ENCODE measurements around the gene ANKRD16.

GRCh38 chr10:5840314-5841307 is 49.1 kb downstream of the ANKRD16 start:
- TF ChIP-seq, protein P1, sequence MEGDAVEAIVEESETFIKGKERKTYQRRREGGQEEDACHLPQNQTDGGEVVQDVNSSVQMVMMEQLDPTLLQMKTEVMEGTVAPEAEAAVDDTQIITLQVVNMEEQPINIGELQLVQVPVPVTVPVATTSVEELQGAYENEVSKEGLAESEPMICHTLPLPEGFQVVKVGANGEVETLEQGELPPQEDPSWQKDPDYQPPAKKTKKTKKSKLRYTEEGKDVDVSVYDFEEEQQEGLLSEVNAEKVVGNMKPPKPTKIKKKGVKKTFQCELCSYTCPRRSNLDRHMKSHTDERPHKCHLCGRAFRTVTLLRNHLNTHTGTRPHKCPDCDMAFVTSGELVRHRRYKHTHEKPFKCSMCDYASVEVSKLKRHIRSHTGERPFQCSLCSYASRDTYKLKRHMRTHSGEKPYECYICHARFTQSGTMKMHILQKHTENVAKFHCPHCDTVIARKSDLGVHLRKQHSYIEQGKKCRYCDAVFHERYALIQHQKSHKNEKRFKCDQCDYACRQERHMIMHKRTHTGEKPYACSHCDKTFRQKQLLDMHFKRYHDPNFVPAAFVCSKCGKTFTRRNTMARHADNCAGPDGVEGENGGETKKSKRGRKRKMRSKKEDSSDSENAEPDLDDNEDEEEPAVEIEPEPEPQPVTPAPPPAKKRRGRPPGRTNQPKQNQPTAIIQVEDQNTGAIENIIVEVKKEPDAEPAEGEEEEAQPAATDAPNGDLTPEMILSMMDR (IDR thresholded peaks at IDR 0.05): no peak
- no peak for TF ChIP-seq POLR2A (IDR thresholded peaks at IDR 0.05)

All from upper lobe of left lung (tissue), 4 donors.